Endodermal cell (in vitro differentiated cells): ENCODE results near the gene RNF182. TPM values are rescaled to one million over a fixed set of nuclear protein-coding genes. Genes with fewer than 3 reads are reported as not detected.

Source experiments
- DNase-seq: peaks from one replicate; pipeline ENCODE4 v3.0.0-alpha.2; 2017
- H3K27ac ChIP-seq: 2 replicates; pipeline ENCODE4 v1.5.1; 2013; ENCODE audit warnings: mild to moderate bottlenecking, low read depth, low read length, moderate library complexity
- H3K27me3 ChIP-seq: 2 replicates; pipeline ENCODE4 v1.6.1; 2013; ENCODE audit warnings: mild to moderate bottlenecking, low read length, moderate library complexity; ENCODE audit not compliant: insufficient read depth, control insufficient read depth, poor library complexity, severe bottlenecking
- H3K36me3 ChIP-seq: 2 replicates; pipeline ENCODE4 v1.7.0; 2013; ENCODE audit warnings: mild to moderate bottlenecking, low read length, moderate library complexity; ENCODE audit not compliant: control insufficient read depth, insufficient read depth
- H3K4me1 ChIP-seq: one replicate; pipeline ENCODE4 v1.7.0; 2013; ENCODE audit warnings: low read length; ENCODE audit not compliant: control insufficient read depth, insufficient read depth
- H3K4me3 ChIP-seq: 2 replicates; pipeline ENCODE4 v1.5.1; 2013; ENCODE audit warnings: mild to moderate bottlenecking, low read length, moderate library complexity
- H3K9ac ChIP-seq: 2 replicates; pipeline ENCODE4 v1.6.1; 2013; ENCODE audit warnings: mild to moderate bottlenecking, low read length, moderate library complexity; ENCODE audit not compliant: poor library complexity, severe bottlenecking; ENCODE audit errors: extremely low read depth
- H3K9me3 ChIP-seq: 2 replicates; pipeline ENCODE4 v1.6.1; 2013; ENCODE audit warnings: mild to moderate bottlenecking, low read length, moderate library complexity; ENCODE audit not compliant: control insufficient read depth
- H3K27ac Mint-ChIP-seq: 2 replicates; pipeline ENCODE4 v1.8.0; 2020; ENCODE audit warnings: mixed read lengths
- H3K27me3 Mint-ChIP-seq: 2 replicates; pipeline ENCODE4 v1.8.0; 2021; ENCODE audit warnings: mild to moderate bottlenecking, mixed read lengths; ENCODE audit not compliant: insufficient read depth
- H3K36me3 Mint-ChIP-seq: 2 replicates; pipeline ENCODE4 v1.8.0; 2020; ENCODE audit warnings: low read depth, mixed read lengths
- H3K4me1 Mint-ChIP-seq: 2 replicates; pipeline ENCODE4 v1.8.0; 2020; ENCODE audit warnings: mixed read lengths
- H3K4me3 Mint-ChIP-seq: 2 replicates; pipeline ENCODE4 v1.8.0; 2020; ENCODE audit warnings: mild to moderate bottlenecking, moderate library complexity, mixed read lengths
- H3K9me3 Mint-ChIP-seq: 2 replicates; pipeline ENCODE4 v1.8.0; 2020; ENCODE audit warnings: mild to moderate bottlenecking, mixed read lengths
- CTCF ChIP-seq: fragments of 200-600 bp; sonication (generic); conservative IDR thresholded peaks from 2 replicates; pipeline ENCODE4 v1.5.0; 2021; ENCODE audit warnings: antibody characterized with exemption, mild to moderate bottlenecking
- WGBS, 2 experiments: methylation state at CpG; one replicate each; pipeline versions ENCODE4 v1.1.5 to v1.1.7; 2013; ENCODE audit warnings: missing lambda C conversion rate in 2 of 2, mixed read lengths in 1 of 2; ENCODE audit not compliant: insufficient coverage in 1 of 2, insufficient read length in 1 of 2; 5-methylcytosine and 5-hydroxymethylcytosine counted together
- total RNA-seq, 2 donors: library from RNA; stranded (reverse); fragmentation: NEBNext Ultra II Directional in 1 of 2; extraction: Animal tissue kit (Norgen Biotek cat#: 25700) in 1 of 2; gene quantifications; 2 replicates in 1 of 2; 3 replicates in 1 of 2; pipeline ENCODE4 v1.2.1, GENCODE V29; 2021

RNF182 gene
- total RNA-seq, 2 donors from 2014 or later, result 4.1 to 5.2 TPM

GRCh38 chr6:13987400-13987865 lies 62.7 kb downstream of the RNF182 start:
- Histone ChIP-seq H3K4me3 (no peak overlapping the region), H3K4me1 (no peaks in the 10 kb centered on the region), H3K27ac (no peak overlapping the region), H3K36me3 (no peaks in the 10 kb centered on the region), H3K9ac (no peak overlapping the region), H3K9me3 (no peaks in the 10 kb centered on the region), H3K27me3 (no peaks in the 10 kb centered on the region)
- WGBS, 2 experiments, result 91 to 95% methylated on average over 3 to 11 of the region's 11 CpGs
- Mint-ChIP-seq H3K4me3 (no peak overlapping the region), H3K9me3 (no peaks in the 10 kb centered on the region), H3K4me1 (no peaks in the 10 kb centered on the region), H3K36me3 (no peaks in the 10 kb centered on the region), H3K27me3 (peaks cover 2% of the 10 kb centered on the region), H3K27ac (no peak overlapping the region)
- DNase-seq, result no peak
- TF ChIP-seq CTCF, result no peak

- no peak for TF ChIP-seq CTCF
- no peaks in the 10 kb centered on the region for H3K36me3 Mint-ChIP-seq
- no peak for DNase-seq
Observed at GRCh38 chr6:13988049-13988738, 63.4 kb downstream of the RNF182 start.

GRCh38 chr6:13988908-13989307 lies 64.2 kb downstream of the RNF182 start:
- H3K36me3 ChIP-seq, result no peaks in the 10 kb centered on the region
- Mint-ChIP-seq H3K9me3 (no peaks in the 10 kb centered on the region), H3K36me3 (no peaks in the 10 kb centered on the region), H3K4me3 (no peak overlapping the region), H3K27me3 (peaks cover 2% of the 10 kb centered on the region), H3K27ac (no peak overlapping the region), H3K4me1 (no peaks in the 10 kb centered on the region)
- 96 to 100% methylated on average over 1 to 2 of the region's 2 CpGs for WGBS, 2 experiments
- H3K4me3 ChIP-seq, result no peak overlapping the region
- no peak for DNase-seq
- H3K9ac ChIP-seq, result no peak overlapping the region
- no peaks in the 10 kb centered on the region for H3K4me1 ChIP-seq
- no peak for TF ChIP-seq CTCF
- H3K27me3 ChIP-seq, result no peaks in the 10 kb centered on the region
- no peaks in the 10 kb centered on the region for H3K9me3 ChIP-seq
- no peak overlapping the region for H3K27ac ChIP-seq

More at GRCh38 chr6:13988049-13988738, 63.4 kb downstream of the RNF182 start:
- no peak overlapping the region for H3K4me3 ChIP-seq
- H3K9me3 ChIP-seq, result no peaks in the 10 kb centered on the region
- Mint-ChIP-seq H3K9me3 (no peaks in the 10 kb centered on the region), H3K4me3 (no peak overlapping the region), H3K27ac (no peak overlapping the region), H3K4me1 (no peaks in the 10 kb centered on the region), H3K27me3 (peaks cover 2% of the 10 kb centered on the region)
- 87 to 100% methylated on average over 4 of the region's 5 CpGs for WGBS, 2 experiments
- H3K9ac ChIP-seq, result no peak overlapping the region
- no peaks in the 10 kb centered on the region for H3K27me3 ChIP-seq
- no peaks in the 10 kb centered on the region for H3K36me3 ChIP-seq
- no peaks in the 10 kb centered on the region for H3K4me1 ChIP-seq
- H3K27ac ChIP-seq, result no peak overlapping the region
